Osteoblast (primary cell): ENCODE measurements around the gene LLGL1. TPM values are rescaled to one million over a fixed set of nuclear protein-coding genes. Genes with fewer than 3 reads are reported as not detected.

ENCODE experiments used
- DNase-seq: peaks from one replicate; pipeline ENCODE4 v3.0.0; 2011; ENCODE audit warnings: low spot score, mixed read lengths; ENCODE audit not compliant: insufficient read length; ENCODE audit errors: missing footprints
- H2AFZ ChIP-seq: 2 replicates; pipeline ENCODE4 v1.6.0; 2011; ENCODE audit warnings: mild to moderate bottlenecking, low read length
- H3K27ac ChIP-seq: 2 replicates; pipeline ENCODE4 v1.5.1; 2011; ENCODE audit warnings: mild to moderate bottlenecking, low read depth, low read length, moderate library complexity
- H3K27me3 ChIP-seq: 2 replicates; pipeline ENCODE4 v1.6.0; 2012; ENCODE audit warnings: mild to moderate bottlenecking, control low read depth, inconsistent platforms, low read length, moderate library complexity; ENCODE audit not compliant: insufficient read depth
- H3K36me3 ChIP-seq: 2 replicates; pipeline ENCODE4 v1.5.1; 2011; ENCODE audit warnings: mild to moderate bottlenecking, low read length, control low read depth, moderate library complexity; ENCODE audit not compliant: insufficient read depth
- H3K4me1 ChIP-seq: 2 replicates; pipeline ENCODE4 v1.5.1; 2011; ENCODE audit warnings: mild to moderate bottlenecking, low read length, control low read depth, moderate library complexity; ENCODE audit not compliant: insufficient read depth
- H3K4me2 ChIP-seq: 2 replicates; pipeline ENCODE4 v1.6.0; 2011; ENCODE audit warnings: mild to moderate bottlenecking, low read length; ENCODE audit not compliant: insufficient read depth
- H3K4me3 ChIP-seq: fragments of 200-600 bp; sonication (generic); 3 replicates; pipeline ENCODE4 v1.5.1; 2012; ENCODE audit warnings: mild to moderate bottlenecking, low read length, inconsistent platforms; ENCODE audit not compliant: insufficient read depth
- H3K79me2 ChIP-seq: 2 replicates; pipeline ENCODE4 v1.6.0; 2012; ENCODE audit warnings: mild to moderate bottlenecking, low read length, control low read depth, inconsistent platforms; ENCODE audit not compliant: insufficient read depth
- H3K9me3 ChIP-seq: 2 replicates; pipeline ENCODE4 v1.5.1; 2011; ENCODE audit warnings: low read depth, low read length, control low read depth
- H4K20me1 ChIP-seq: 2 replicates; pipeline ENCODE4 v1.6.0; 2012; ENCODE audit warnings: mild to moderate bottlenecking, low read length, control low read depth; ENCODE audit not compliant: insufficient read depth
- CTCF ChIP-seq: IDR thresholded peaks from 2 replicates; pipeline ENCODE4 v1.5.1; 2011; ENCODE audit warnings: mild to moderate bottlenecking, low read depth, low read length, moderate library complexity; ENCODE audit errors: extremely low read depth
- total RNA-seq: library from RNA; depleted of rRNA; stranded (reverse); fragments of >200 nt; gene quantifications from 2 replicates; pipeline ENCODE4 v1.2.3, GENCODE V29; 2012

LLGL1 gene
- total RNA-seq, 1 donor: 50.3 TPM

GRCh38 chr17:18179196-18179595, 46.2 kb upstream of the LLGL1 start:
- H3K9me3 ChIP-seq: no peaks in the 10 kb centered on the region
- no peaks in the 10 kb centered on the region for H4K20me1 ChIP-seq
- no peaks in the 10 kb centered on the region for H3K27me3 ChIP-seq
- no peak for DNase-seq
- H3K36me3 ChIP-seq: no peaks in the 10 kb centered on the region
- H3K4me3 ChIP-seq: no peak overlapping the region
- TF ChIP-seq CTCF: no peak
- H3K27ac ChIP-seq: no peak overlapping the region
- peaks cover 24% of the 10 kb centered on the region for H3K4me1 ChIP-seq
- no peak overlapping the region for H2AFZ ChIP-seq
- no peak overlapping the region for H3K4me2 ChIP-seq
- H3K79me2 ChIP-seq: peaks cover 5% of the 10 kb centered on the region

GRCh38 chr17:18179804-18180203, 45.6 kb upstream of the LLGL1 start:
- peak; percentile 61 for DNase-seq
- Histone ChIP-seq H3K27me3 (no peaks in the 10 kb centered on the region), H3K79me2 (peaks cover 11% of the 10 kb centered on the region), H3K4me1 (peaks cover 24% of the 10 kb centered on the region), H4K20me1 (peaks cover 6% of the 10 kb centered on the region), H3K4me3 (no peak overlapping the region), H3K4me2 (no peak overlapping the region), H3K36me3 (no peaks in the 10 kb centered on the region), H3K9me3 (no peaks in the 10 kb centered on the region), H3K27ac (no peak overlapping the region), H2AFZ (no peak overlapping the region)
- TF ChIP-seq CTCF: no peak

- TF ChIP-seq CTCF: no peak
- peak overlapping the region; percentile 50 for H2AFZ ChIP-seq
- peak; percentile 90 for DNase-seq
- H3K79me2 ChIP-seq: peaks cover 27% of the 10 kb centered on the region
- H3K4me1 ChIP-seq: peaks cover 37% of the 10 kb centered on the region
- no peak overlapping the region for H3K4me3 ChIP-seq
- H3K27ac ChIP-seq: peak overlapping the region; percentile 87
- no peaks in the 10 kb centered on the region for H3K9me3 ChIP-seq
- peaks cover 21% of the 10 kb centered on the region for H4K20me1 ChIP-seq
- H3K27me3 ChIP-seq: no peaks in the 10 kb centered on the region
- peak overlapping the region; percentile 13 for H3K4me2 ChIP-seq
- H3K36me3 ChIP-seq: no peaks in the 10 kb centered on the region
These were observed 44.1 kb upstream of the LLGL1 start for GRCh38 chr17:18181358-18181757.

- no peaks in the 10 kb centered on the region for H3K36me3 ChIP-seq
- DNase-seq: peak; percentile 30
These were observed 43.1 kb upstream of the LLGL1 start for GRCh38 chr17:18182110-18182977.

More at GRCh38 chr17:18182110-18182977, 43.1 kb upstream of the LLGL1 start:
- Histone ChIP-seq H3K4me1 (peaks cover 46% of the 10 kb centered on the region), H3K4me3 (peak overlapping the region; percentile 91), H3K79me2 (peaks cover 37% of the 10 kb centered on the region), H3K9me3 (no peaks in the 10 kb centered on the region), H3K4me2 (peak overlapping the region; percentile 99), H3K27ac (peak overlapping the region; percentile 87), H3K27me3 (no peaks in the 10 kb centered on the region), H2AFZ (peak overlapping the region; percentile 35), H4K20me1 (peaks cover 31% of the 10 kb centered on the region)
- no peak for TF ChIP-seq CTCF
